NCI-H446 (cell line): Measurements from ENCODE around the gene RIMBP3B.
"Not testable (repeated sequence)": the region's sequence is repeated elsewhere in the genome, so short reads cannot be mapped to it uniquely, and the experiment has no call there.

ENCODE experiments used
- DNase-seq, 2 experiments: peaks; one replicate each; lab custom pipeline; 2025; lab: John Stamatoyannopoulos, UW

RIMBP3B gene, protein sequence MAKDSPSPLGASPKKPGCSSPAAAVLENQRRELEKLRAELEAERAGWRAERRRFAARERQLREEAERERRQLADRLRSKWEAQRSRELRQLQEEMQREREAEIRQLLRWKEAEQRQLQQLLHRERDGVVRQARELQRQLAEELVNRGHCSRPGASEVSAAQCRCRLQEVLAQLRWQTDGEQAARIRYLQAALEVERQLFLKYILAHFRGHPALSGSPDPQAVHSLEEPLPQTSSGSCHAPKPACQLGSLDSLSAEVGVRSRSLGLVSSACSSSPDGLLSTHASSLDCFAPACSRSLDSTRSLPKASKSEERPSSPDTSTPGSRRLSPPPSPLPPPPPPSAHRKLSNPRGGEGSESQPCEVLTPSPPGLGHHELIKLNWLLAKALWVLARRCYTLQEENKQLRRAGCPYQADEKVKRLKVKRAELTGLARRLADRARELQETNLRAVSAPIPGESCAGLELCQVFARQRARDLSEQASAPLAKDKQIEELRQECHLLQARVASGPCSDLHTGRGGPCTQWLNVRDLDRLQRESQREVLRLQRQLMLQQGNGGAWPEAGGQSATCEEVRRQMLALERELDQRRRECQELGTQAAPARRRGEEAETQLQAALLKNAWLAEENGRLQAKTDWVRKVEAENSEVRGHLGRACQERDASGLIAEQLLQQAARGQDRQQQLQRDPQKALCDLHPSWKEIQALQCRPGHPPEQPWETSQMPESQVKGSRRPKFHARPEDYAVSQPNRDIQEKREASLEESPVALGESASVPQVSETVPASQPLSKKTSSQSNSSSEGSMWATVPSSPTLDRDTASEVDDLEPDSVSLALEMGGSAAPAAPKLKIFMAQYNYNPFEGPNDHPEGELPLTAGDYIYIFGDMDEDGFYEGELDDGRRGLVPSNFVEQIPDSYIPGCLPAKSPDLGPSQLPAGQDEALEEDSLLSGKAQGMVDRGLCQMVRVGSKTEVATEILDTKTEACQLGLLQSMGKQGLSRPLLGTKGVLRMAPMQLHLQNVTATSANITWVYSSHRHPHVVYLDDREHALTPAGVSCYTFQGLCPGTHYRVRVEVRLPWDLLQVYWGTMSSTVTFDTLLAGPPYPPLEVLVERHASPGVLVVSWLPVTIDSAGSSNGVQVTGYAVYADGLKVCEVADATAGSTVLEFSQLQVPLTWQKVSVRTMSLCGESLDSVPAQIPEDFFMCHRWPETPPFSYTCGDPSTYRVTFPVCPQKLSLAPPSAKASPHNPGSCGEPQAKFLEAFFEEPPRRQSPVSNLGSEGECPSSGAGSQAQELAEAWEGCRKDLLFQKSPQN (N-terminal part only)

GRCh38 chr22:21383701-21384467, at the start of gene RIMBP3B:
Gene RIMBP3B (plus strand): TSS chr22:21383751. CDS start chr22:21383859, 108 bp downstream.
- DNase-seq, result not testable (repeated sequence)

DNA sequence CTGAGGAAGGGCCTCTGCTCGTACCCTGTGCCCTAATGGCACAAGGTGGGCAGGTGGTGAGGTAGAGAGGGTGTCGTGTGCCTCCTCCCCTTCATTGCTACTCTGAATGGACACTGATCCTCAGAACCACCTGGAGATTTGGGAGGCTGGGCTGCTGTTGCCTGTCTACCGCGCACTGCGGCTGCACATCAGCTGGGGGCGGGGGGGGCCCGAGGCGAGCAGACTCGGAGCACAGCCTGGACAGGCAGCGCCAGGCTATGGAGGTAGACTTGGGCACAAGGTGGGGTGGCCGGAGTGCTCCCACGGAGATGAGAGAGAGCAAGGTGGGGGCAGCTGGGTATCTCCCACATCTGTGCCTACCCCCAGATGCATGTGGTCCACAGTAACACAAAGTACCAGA, 26.0 kb upstream of the RIMBP3B start:
- DNase-seq, result not testable (repeated sequence)

- DNase-seq, result not testable (repeated sequence)
These were observed 23.0 kb upstream of the RIMBP3B start for GRCh38 chr22:21360525-21360924.

DNA sequence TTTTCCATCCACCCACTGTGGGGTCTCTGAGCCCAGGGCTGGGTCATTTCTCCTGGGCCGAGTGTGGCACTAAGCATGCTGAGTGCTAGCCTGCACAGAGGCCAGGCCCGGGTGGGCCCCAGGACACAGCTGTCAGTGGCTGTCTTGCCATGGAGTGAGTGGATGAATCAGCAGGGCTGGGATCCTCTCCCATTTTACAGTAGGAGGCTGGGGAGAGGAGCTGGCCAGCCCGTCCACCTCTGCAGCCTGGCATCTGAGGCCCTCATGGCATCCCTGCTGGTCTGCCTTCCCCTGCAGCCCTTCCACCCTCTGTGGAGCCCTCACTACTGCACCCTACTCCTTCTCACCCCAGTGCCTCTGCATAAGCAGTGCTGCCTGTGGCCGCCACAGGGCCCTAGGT, 21.1 kb upstream of the RIMBP3B start:
- not testable (repeated sequence) for DNase-seq

DNA sequence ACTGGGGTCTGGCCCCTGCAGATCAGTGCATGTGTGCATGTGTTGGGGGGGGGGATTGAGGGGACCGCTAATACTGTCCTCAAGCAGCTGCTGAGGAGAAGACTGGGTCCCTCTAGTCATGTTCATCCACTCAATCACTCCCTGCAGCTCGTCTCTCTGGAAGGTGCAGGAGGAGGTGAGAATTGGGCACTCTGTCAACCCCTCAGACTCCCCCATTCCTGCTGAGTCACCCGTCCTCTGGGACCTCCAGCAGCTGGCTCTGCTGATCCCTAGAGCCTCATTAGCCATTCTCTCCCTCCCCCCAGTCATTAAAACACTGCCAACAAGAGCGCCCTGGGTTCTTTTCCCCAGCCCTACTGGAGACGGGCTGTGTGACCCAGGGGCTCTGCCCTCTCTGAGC, 20.5 kb upstream of the RIMBP3B start:
- not testable (repeated sequence) for DNase-seq

- not testable (repeated sequence) for DNase-seq
These were observed 19.7 kb upstream of the RIMBP3B start for GRCh38 chr22:21363803-21364202.

GRCh38 chr22:21364362-21364761, 19.2 kb upstream of the RIMBP3B start:
- not testable (repeated sequence) for DNase-seq

DNA sequence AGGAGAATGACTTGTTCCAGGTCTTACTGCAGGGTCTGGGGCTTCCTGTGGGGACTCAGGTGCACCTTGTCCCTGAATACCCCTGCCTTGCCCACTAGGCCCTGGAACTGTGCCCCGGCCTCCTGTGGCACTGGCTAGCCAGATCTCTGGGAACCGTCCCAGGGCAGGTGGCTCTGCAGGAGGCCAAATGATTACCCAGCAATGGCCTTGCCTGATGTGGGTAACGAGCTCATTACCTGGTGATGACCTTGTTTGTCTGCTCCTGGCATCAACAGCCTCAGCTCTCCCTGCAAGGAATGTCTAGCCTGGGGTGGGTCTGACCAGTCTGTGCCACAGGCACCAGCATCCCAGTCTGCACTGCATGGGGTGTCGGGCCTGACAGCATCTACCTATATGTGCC, 18.2 kb upstream of the RIMBP3B start:
- not testable (repeated sequence) for DNase-seq

DNA sequence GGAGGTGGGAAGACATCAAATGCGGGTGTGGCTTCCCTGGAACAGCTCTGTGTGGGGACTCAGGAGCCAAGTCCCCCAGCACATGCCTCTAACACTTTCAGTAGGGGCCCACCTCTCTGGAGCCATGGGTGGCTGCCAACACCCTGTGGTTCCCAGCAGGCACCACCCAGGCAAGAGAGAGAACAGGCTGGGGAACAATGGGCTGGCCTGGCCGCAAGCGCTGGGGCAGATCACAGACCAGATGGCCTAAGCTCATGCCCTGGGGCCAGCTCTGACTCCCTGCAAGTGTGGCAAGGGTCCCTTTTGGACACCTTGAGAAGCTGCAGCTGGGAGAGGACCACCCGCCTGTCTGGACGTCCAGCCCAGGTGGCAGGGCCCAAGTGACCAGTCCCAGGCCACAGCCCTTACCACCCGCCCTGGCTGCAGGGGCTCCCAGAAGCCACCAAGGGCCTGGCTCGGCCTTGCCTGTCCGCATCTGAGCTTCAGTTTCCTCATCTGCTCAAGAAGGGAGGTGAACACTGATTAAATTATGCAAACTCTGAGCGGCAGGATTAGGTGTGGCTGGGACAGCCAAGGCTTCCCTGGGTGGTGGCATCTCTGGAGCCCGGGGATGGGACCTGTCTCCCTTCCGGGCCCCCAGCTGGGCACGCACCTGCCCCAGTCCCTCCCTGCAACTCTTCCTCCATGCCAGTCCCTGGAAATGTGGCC, 14.8 kb upstream of the RIMBP3B start:
- not testable (repeated sequence) for DNase-seq

DNA sequence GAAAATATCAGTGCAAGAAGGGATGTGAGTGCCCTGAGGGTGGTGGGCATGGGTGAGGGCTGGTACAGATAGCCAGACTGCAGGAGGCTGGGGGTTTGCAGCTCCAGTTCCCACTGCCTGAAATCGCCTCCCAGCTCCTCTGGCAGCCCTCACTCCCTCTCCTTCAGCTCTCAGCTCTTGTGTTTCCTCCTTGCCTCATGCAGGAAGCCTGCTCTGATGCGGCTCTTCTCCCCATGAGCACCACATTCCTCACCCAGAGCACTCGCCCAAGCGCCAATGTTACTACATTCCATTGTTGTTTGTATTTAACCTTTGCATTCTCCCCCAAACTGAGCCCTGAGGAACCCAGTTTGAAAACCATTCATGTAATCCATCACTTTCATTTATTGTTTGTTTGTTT, 7.7 kb upstream of the RIMBP3B start:
- DNase-seq, result not testable (repeated sequence)

GRCh38 chr22:21384468-21385357, 1.2 kb downstream of the RIMBP3B start:
- DNase-seq, result not testable (repeated sequence)

DNA sequence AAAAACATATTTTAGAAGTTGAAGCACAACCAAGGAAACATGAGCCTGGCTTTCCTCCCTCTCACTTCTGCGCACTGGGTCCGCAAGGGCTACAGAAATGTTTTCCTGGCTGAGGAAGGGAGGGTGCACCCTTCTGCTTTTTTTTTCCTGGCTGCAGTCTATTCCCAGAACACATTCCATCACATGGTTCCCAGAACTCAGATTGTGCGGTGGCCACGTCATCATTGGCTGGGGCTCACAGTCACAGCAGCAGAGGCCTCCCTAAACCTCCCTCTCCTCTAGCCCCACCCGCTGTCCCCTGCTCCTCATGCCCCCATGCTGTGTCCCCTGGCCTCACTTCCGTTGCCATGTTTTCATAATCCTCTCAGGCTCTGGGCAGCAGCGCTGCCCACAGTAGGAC, 5.9 kb downstream of the RIMBP3B start:
- not testable (repeated sequence) for DNase-seq

- DNase-seq, result not testable (repeated sequence)
These were observed 6.5 kb downstream of the RIMBP3B start for GRCh38 chr22:21390013-21390412.

- DNase-seq, result not testable (repeated sequence)
These were observed 11.1 kb downstream of the RIMBP3B start for GRCh38 chr22:21394613-21395012.

DNA sequence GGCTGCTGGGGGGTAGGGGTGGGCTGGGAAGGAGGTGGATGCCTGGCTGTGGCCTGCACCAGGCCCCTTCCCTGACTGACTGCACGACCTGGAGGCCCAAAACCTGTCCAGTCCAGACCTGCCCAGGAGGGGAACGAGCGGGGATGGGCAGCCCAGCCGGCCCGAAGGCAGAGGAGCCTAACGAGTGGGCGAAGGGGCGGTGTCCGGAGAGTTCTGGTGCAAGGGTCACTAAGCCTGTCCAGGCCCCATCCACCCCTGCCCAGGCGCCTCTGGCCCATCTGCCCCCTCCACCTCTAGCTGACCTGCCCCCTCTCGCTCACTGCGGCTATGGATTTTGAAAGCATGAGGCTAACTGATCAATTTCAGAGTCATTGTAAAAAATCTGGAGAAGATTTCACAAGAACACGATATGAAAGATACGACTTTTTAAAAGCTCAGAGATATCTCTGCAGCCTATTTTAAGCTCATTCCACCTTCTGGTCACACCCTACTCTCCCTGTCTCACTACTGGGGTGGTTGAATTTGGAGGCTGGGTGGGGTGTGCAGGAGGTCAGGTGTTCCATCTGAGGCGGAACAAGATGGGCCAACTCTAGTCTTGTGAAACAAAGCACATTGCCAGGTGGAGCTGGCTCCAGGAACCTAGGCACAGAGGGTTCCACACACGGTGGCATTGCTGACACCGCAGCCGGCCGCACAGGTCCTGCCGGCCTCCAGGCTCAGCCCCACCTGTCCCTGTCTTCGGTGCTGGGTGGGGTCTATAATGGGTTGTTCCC, 17.8 kb downstream of the RIMBP3B start:
- not testable (repeated sequence) for DNase-seq

- not testable (repeated sequence) for DNase-seq
These were observed 19.3 kb downstream of the RIMBP3B start for GRCh38 chr22:21402763-21403314.

DNA sequence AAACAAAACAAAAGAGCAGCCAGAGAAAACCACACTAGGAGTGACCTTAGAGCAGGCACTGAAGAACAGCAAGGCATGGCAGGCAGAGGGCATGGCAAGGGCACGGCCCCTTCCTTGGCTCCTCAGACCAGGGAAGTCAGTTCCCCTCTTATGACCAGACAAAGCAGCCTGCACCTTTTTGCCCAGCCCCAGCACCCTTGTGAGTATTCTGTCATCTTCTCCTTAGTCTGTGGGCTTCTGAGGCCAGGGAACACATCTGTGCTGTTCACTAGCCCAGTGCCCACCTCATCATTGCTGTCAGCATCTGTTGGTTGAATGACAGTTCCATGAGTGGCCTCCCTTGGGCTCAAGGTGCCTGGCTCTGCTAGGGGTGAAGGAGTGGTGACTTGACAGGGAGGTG, 23.6 kb downstream of the RIMBP3B start:
- DNase-seq, result not testable (repeated sequence)

DNA sequence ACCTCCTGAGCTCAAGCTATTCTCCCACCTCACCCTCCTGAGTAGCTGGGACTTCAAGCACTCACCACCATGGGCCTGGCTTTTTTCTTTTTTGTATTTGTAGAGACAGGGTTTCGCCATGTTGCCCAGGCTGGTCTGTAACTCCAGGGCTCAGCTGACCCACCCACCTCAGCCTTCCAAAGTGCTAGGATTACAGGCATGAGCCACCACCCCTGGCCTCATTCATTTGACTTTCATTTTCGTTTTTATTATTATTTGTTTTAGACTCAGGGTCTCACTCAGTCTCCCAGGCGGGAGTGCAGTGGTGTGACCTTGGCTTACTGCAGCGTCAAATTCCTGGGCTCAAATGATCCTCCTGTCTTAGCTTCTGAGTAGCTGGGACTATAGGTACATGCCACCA, 24.2 kb downstream of the RIMBP3B start:
- not testable (repeated sequence) for DNase-seq
